NOMO-1 treated with dmso at 0.1 percent for 144 hours (cell line): ENCODE results near the gene PSMA5.
"Not testable (repeated sequence)": the region's sequence is repeated elsewhere in the genome, so short reads cannot be mapped to it uniquely, and the experiment has no call there.

Experiments
- DNase-seq: peaks from one replicate; lab custom pipeline; 2025; ENCODE audit not compliant: unreplicated experiment; lab: John Stamatoyannopoulos, UW

Gene PSMA5

DNA sequence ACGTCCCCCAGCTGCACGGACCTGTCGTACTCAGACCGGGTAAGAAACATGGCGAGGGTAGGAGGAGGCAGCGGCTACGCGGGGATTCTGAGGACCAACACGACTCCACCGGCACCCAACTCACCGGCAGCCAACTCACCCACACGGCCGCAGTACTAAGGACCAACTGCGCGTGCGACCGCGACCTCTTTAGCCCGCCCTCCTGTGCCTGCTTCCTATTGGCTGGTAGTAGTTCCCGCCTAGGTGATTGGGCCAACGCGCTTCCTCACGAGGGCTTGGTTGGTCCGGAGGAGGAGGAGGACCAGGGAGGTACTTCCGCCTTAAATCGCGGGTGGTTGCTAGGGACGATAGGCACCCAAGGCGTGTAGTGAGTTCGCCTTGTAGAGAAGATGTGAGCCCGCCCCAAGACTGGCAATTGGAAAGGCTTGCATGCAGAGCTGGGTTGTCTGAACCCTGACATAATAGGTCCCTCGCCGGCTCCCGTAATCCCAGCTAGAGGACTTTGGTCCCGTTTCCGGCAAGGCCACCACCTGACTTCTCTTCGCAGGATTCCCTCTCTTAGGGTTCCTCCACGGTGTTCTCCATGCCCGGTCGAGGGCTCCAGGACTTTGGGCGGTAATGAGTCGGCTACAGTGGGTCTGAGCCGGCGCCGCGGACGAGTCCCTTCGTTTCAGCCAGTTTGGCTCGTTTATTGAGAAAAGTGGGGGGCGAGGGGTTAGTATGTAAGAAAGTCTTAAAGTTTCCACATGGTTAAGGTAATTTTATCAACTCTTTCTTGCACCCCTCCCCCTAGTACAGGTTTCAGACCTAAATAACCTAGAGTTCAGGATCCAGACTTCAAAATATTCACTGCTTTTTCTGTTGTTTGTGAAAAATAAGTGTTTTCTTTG, at the start of gene PSMA5:
Gene PSMA5, minus strand, starts transcription at position 168 of the 890 bp plus-strand sequence. Its CDS starts 118 bp downstream, at position 50.
- peak; percentile 98 for DNase-seq

DNA sequence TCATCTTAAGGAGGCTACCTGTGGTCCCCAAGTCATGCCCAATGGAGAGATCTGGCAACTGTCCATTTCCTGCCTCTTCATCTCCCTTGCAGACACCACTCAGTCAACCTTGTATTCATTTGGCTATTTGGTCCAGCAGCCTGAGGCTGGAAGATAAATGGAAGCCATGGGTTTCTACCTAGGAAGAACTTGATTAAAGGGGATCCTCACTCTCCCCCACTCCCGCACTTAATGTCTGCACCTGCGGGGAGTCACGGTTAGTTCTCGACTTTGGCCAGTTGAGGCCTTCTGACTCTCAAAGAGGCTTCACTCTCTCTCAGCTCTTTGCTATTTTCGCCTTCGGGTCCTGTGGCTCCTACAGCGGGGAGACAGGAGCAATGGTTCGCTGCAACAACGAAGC, 49.0 kb upstream of the PSMA5 start:
- DNase-seq, result no peak

DNA sequence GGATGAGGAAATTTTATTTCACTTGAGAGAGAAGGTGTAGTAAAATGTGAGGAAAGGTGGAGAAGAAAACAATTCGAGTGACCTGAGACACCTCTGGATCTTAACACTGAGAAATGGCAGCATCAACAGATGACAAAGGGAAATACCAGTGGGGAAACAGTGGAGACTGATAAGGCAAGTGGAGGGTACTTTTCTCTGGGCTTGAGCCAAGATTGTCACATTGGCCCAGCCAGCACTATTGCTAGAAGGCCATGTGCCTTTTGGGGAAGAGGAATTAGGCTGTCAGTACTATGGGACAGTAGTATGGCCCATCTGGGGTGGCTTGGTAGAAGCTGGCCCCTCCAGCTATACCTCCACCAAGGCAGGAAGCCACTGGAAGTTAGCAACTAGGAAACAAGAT, 48.4 kb upstream of the PSMA5 start:
- DNase-seq, result no peak

DNA sequence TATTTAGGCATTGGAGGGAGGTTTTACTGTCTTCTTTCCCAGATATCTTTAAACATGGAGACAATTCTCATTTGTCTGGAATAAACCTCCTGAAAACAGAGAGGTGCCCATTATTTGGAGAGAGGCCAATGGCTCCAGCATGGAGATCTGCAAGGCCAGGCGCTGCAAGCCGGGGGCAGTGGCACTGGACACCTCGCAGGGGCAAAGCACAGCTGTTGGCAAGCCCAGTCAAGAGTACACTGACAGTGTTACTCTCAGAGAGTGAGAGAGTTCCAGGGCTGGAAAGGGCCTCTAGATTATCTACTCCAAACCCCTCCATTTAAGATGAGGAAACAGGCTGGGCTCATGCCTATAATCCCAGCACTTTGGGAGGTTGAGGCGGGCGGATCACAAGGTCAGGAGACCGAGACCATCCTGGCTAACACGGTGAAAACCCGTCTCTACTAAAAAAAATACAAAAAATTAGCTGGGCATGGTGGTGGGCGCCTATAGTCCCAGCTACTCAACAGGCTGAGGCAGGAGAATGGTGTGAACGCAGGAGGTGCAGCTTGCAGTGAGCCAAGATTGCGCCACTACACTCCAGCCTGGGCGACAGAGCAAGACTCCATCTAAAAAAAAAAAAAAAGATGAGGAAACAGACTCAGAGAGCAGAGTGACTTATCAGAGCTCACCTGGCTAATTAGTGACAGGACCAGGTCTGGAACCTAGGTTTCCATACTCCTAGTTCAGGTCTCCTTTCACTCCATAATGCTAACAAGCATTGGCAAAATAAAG, 47.2 kb upstream of the PSMA5 start:
- not testable (repeated sequence) for DNase-seq

DNA sequence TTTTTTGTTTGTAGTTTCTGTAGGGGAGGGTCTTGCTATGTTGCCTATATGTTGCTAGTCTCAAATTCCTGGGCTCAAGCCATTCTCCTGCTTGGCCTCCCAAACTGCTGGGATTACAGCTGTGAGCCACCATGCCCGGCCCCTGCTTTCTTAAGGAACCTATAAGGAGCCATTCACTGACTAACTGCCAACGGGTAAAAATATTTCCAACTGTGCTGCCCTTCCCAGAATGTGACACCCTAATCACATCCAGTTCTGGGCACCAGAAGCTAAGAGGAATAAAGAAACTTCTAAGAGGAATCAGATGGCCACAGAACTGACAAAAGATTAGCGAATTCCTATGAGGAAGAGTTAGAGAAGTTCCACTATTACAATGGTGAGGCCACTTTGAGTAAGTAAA, 46.5 kb upstream of the PSMA5 start:
- no peak for DNase-seq

DNA sequence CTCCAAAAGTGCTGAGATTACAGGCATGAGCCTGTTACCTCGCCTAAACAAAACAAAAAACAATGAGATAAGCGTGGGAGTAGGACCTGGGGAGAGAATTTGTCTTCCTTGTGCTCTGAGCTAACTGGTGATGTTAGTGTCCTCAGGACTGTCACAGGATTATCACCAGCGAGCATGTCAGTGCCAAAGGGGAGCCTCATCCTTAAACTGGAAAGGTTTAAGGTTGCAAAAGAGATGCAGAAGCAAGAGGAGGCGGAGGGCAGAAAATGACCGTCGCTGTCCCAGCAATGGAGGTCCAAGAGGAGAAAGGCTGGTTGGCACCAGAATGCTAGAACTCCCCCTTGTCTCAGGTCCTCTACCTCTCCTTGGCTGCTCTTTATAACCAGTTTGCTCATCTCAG, 44.0 kb upstream of the PSMA5 start:
- DNase-seq, result no peak

DNA sequence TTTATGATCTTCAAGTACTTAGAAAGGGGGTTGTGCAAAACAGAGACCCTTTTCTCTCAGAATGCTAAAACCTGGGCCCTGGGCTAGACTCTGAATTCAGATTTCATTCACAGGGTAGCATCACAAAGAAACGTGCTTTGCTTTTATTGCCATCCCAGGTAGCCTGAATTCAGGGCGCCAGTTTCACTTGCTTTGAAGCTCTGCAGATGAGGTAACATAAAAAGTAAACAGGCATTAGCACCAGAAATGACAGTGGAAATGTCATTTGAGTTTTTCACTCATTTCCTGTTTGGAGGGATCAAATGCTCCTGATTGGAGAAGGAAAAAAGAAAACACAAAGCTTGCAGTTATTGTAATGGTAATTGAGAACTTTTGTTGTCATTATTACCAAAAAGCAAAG, 42.7 kb upstream of the PSMA5 start:
- no peak for DNase-seq

DNA sequence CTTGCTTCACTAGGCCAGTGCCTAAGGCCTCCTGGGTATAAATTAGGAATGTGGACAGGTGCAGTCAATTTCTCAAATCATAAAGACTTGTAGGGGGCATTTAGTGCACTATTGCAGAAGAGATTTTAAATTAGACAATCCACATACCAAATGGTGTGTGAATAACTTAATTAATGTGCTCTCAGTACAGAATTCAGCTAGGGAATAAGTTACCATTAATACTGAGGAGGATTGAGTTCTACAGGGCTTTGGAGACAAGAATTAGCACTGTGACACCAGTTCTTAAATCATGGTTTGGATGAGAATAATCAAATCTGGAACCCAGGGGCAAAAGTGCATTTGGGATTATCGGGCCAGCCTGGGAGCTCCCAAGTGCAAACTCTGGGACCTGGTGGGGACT, 41.8 kb upstream of the PSMA5 start:
- no peak for DNase-seq

DNA sequence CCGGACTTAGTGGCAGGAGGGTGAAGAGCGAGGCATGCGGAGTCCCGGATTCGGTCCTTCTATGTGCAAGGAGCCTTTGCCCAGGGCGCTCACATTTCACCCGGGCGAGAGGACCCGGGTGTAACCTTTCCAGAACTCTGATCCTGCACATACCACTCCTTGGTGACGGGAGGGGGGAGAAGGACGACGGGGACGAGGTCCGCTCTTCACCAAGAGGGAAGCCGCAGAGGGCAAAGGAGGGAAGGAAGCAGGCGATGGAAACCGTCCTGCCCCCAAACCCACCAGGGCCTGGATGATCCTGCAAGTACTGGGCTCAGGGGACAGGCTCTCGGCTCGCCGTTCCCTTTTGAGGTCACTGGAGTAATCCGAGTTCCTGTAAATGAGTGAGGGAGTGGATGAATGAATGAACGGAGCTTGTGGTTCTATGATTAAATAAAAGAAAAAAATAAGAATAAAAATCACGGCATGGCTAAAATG, 41.1 kb upstream of the PSMA5 start:
- no peak for DNase-seq

DNA sequence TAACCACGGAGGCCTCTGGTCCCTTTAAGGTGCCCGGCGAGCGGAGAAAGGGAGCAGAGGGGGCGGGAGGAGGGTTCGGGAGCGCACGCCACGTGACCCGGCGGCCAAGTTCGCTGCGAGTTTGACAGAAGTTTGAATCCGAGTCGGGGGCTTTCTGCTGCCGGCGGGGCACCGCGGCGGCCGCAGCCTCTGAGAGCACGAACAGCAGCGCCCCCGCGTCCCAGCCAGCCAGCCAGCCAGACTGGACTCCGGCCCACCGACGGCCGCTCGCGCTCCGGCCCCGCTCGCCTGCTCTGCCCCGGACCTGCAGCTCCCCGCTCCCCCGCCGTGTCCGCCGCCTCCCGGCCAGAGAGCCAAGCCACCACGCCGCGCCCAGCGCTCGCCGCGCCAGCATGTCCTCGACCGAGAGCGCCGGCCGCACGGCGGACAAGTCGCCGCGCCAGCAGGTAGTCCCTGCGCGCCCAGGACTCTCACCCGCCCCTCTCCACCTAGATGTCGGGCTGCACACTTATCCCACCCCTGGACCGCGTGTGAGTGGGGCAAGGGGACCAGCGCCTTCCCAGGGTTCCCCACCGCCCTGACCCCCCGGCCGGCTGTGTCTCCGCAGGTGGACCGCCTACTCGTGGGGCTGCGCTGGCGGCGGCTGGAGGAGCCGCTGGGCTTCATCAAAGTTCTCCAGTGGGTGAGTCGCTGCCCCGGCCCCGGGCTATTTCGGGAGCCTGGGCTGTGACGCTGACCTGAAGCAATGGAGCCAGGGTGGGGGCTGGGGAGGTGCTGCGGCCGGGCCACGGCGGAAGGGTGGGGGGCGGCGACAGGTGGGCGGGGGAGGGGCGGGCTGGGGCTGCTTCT, 40.4 kb upstream of the PSMA5 start, which contains the start of gene SYPL2:
Gene SYPL2, plus strand, starts transcription at position 95 of the 849 bp plus-strand sequence. Its CDS starts 298 bp downstream, at position 393.
- DNase-seq, result no peak

DNA sequence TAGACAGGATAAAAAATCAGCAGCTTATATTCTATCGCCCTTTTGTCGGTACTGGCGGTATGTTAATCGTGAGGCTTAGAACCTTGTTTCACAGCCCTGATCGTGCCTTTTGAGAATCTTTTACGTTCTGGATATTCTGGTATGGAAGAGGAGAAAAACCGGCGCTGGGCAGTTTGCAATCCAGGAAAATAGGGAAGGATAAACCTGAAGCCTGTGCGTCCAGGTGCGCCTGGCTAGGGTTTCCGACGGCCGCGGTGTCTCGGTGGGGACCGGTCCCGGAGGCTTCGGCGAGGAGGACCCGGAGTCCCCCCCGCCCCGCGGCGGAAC, 39.8 kb upstream of the PSMA5 start:
- no peak for DNase-seq

DNA sequence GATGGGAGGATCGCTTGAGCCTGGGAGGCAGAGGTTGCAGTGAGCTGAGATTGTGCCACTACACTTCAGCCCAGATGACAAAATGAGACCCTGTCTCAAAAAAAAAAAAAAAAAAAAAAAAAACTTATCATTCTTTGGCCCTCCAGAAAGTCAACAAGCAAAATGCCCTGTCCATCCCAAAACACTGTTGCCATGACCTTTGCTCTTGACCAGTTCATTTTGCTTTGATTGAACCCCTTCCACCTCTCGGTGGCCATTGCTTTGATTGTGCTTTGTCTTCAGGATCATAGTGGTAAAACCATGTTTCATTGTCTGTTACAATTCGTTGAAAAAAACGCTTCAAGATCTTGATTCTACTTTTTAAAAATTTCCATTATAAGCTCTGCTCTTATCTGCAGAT, 31.6 kb upstream of the PSMA5 start:
- no peak for DNase-seq

DNA sequence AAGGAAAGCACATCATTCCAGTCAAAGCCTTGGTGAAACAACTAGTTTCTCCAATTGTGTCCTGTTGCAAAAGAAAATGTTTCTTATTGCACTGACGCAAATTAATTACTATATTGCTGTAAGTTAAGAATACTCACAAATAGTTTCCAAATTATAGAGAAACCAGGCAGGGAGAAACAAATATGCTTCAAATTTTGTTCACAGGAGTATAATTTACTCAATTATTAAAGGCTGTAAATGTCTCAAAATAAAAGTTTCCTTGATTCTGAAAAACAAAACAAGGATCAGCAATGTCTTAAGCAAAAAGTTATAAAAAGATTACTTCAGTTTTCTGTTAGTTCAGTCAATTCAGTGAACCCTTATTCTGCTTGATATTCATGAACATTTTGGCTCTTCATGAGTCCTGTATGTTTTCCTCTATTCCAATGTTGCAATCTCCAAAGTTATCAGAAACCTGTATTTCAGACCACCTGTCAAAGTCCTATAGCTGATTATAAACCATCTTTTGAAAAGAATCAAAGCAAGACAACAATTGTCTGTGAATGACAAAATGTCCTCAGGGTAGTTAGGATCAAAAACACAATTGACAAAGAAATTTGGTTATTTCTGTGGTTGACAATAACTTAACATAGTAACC, 28.4 kb upstream of the PSMA5 start:
- no peak for DNase-seq

DNA sequence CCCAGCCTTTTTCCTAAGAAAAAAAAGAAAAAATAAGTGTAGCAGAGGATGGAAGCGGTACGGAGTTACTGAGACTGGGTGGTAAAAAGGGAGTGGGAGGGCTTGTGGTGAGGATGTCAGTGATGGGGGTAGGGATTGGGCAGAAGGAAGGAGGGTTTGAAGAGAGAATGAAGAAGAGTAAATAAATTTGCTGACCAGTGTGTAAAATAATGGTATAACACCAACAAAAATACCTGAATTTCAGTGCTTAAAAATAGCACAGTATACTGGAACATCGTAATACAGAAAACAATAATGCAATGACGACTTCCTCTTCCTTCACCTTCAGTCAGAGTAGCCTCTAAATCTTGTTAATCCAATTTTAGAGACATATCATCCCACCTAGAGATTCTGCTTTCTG, 21.3 kb upstream of the PSMA5 start:
- DNase-seq, result no peak

DNA sequence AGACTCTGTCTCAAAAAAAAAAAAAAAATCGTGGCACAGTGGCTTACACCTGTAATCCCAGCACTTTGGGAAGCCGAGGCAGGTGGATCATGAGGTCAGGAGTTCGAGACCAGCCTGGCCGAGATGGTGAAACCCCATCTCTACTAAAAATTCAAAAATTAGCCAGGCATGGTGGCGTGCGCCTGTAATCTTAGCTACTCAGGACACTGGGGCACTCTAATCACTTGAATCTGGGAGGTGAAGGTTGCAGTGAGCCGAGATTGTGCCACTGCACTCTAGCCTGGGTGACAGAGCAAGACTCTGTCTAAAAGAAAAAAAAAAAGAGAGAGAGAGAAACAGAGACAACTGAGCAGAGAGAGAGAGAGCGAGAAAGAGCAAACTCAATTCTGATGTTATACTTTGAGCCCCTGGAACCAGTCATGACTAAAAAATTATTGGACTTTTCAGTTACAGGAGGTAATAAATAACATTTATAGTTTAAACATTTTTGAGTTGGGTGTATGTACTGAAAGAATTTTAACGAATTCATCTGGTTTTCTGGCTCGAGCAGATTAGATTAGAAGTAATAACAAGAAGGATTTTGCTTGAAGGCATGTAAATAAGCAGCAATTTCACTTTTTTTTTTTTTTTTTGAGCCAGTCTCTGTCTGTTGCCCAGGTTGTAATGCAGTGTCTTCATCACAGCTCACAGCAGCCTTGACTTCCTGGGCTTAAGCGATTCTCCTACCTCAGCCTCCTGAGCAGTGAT, 19.9 kb upstream of the PSMA5 start:
- DNase-seq, result not testable (repeated sequence)

DNA sequence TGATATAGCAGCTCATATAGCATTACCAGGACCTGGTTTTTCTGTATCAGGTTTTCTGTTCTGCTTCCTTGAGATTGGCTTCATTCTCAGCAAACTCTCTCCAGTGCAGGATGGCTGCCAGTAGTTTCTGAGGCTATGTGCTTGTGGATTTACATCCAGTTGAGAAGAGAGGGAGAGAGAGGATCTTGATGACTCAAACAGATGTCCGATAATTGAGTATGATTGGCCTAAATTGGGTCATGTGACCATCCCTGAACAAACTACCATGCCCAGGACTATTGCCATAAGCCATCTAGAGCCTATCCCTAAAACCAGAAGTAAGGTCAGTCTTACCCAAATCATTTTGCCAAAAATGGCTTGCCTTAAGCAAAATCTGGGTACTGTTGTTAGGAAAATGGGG, 18.1 kb upstream of the PSMA5 start:
- DNase-seq, result no peak

DNA sequence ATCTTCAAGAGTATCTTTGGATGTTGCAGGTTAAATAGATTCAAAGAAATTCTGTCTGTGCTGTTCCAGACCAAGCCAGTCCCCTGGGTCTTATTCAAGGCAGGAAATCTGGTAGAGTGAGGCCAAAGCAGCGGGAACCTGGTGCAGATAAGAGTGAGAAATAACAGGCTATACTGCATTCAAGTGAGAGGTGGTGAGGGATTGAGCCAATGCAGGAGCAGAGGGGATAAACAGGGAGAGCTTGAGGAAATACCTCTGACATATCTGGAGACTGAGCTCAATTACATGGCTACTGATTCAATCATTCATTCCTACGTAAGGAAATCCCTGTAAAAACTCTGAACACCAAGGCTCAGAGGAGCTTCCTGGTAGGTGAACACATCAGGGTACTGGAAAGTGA, 17.2 kb upstream of the PSMA5 start:
- no peak for DNase-seq

DNA sequence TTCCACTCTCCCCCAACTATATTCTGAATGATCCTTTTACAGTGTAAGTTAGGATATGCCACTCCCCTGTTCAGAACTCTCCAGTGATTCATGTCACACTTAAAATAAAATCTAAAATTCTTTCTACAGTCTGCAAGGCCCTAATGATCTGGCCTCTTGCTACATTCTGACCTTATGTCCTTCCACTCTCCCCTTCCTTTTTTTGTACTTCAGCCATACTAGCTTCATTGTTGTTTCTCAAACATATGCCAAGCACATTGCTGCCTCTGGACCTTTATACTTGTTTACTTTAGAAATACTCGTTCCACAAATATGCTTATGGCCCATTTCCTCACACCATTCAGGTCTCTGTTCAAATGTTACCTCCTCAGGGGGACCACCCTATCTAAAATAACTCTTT, 14.8 kb upstream of the PSMA5 start:
- no peak for DNase-seq

DNA sequence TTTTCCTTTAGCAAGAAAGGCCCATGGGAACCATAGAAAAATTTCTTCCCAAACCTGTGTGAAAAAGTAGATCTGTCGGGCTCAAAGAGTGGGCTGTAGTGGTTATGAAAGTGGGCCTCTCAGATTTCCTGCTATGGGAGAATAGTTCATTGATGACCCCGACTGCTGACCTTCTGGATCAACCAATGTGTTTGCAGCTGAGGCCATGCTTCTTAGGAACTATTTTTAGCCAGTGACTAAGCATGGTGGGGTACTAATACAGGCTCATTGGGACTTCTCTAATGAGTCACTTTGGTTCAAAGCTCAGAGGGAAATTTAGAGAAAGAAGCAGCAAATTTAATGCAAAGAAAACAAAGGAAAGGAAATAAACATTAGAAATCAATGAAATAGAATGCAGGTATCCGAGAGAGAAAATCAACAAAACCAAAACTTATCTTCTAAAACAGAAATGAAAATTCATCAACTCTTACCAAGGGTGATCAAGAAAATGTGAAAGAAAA, 12.6 kb upstream of the PSMA5 start:
- peak; percentile 33 for DNase-seq

DNA sequence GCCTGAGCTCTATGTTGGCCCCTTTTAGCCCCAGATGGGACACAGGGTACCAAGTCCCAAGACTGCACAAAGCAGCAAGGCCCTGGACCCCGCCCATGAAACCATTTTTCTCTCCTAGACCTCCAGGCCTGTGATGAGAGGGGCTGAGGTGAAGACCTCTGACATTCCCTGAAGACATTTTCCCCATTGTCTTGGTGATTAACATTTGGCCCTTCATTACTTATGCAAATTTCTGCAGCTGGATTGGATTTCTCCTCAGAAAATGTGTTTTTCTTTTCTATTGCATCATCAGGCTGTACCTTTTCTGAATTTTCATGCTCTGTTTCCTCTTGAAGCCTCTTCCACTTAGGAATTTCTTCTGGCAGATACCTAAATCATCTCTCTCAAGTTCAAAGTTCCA, 8.2 kb upstream of the PSMA5 start:
- no peak for DNase-seq
